Measurements from ENCODE around the gene CMSS1. TPM values are rescaled to one million over a fixed set of nuclear protein-coding genes. Genes with fewer than 3 reads are reported as not detected.

CMSS1 gene
- total and polyA plus RNA-seq, 2 of the 13 experiments (the other 11 are each of a cell fraction or from before 2014, with no cell fraction given), result 6.4 to 48.7 TPM

- TF ChIP-seq ZNF597 (CRISPR knock-in tag; IDR thresholded peaks at IDR 0.05) (no peak), ZNF326 (CRISPR knock-in tag; IDR thresholded peaks at IDR 0.05; ENCODE audit: borderline replicate concordance) (no peak), ZBTB37 (CRISPR knock-in tag; IDR thresholded peaks at IDR 0.05) (no peak), PBX3 (CRISPR knock-in tag; IDR thresholded peaks at IDR 0.05; ENCODE audit: borderline replicate concordance) (no peak), TBP (CRISPR knock-in tag; IDR thresholded peaks at IDR 0.05) (no peak), NKX3-1 (CRISPR knock-in tag; IDR thresholded peaks at IDR 0.05) (no peak), DDIT3 (CRISPR knock-in tag; IDR thresholded peaks at IDR 0.05) (no peak), KDM2A (CRISPR knock-in tag; IDR thresholded peaks at IDR 0.05; ENCODE audit: borderline replicate concordance, low read depth) (0 out of 2 replicates have a peak, but pooled peaks have one; percentile 9), CC2D1A (CRISPR knock-in tag; IDR thresholded peaks at IDR 0.05) (no peak), CTCF (CRISPR knock-in tag; IDR thresholded peaks at IDR 0.05) (no peak), ZNF816 (CRISPR knock-in tag; IDR thresholded peaks at IDR 0.05; ENCODE audit: borderline replicate concordance) (no peak), ISX (CRISPR knock-in tag; conservative IDR thresholded peaks at IDR 0.05) (no peak), PITX1 (CRISPR knock-in tag; IDR thresholded peaks at IDR 0.05) (0 out of 2 replicates have a peak, but pooled peaks have one; percentile 2), NFKBIZ (CRISPR knock-in tag; IDR thresholded peaks at IDR 0.05) (no peak), SYNCRIP (IDR thresholded peaks at IDR 0.05; ENCODE audit: insufficient read depth, low read depth, low read length) (no peak), FOXO4 (CRISPR knock-in tag; conservative IDR thresholded peaks at IDR 0.05) (no peak), SRF (IDR thresholded peaks at IDR 0.05; ENCODE audit: low read depth, low read length) (no peak), NR2F2 (IDR thresholded peaks at IDR 0.05; ENCODE audit: borderline replicate concordance, low read depth) (no peak), HNRNPLL (IDR thresholded peaks at IDR 0.05; ENCODE audit: low read depth, low read length, poor library complexity, severe bottlenecking) (no peak), HOXA7 (CRISPR knock-in tag; IDR thresholded peaks at IDR 0.05) (no peak)
These were observed 103.7 kb downstream of the CMSS1 start (continued) for GRCh38 chr3:99921377-99921695.

Measured in HepG2 (cell line).